Measurements from ENCODE around the gene TSPAN11.

Gene TSPAN11

GRCh38 chr12:30991466-30991865 lies 64.9 kb downstream of the TSPAN11 start:
- no peak overlapping the region for H3K4me3 ChIP-seq (ENCODE audit: extremely low read depth, insufficient read depth, low read length, poor library complexity, severe bottlenecking)
- WGBS, 2 experiments (ENCODE audit: insufficient coverage in 2 of 2): 91 to 92% methylated on average over 4 of the region's 4 CpGs
- no peak overlapping the region for H3K27ac ChIP-seq (ENCODE audit: low read depth, low read length, severe bottlenecking)

GRCh38 chr12:30992381-30992780 lies 65.8 kb downstream of the TSPAN11 start:
- 92 to 94% methylated on average over 4 of the region's 4 CpGs for WGBS, 2 experiments (ENCODE audit: insufficient coverage in 2 of 2)
- no peak overlapping the region for H3K27ac ChIP-seq (ENCODE audit: low read depth, low read length, severe bottlenecking)

More at GRCh38 chr12:30991466-30991865, 64.9 kb downstream of the TSPAN11 start:
- Histone ChIP-seq H3K36me3 (ENCODE audit: control insufficient read depth, insufficient read depth, low read length) (no peaks in the 10 kb centered on the region), H3K9me3 (ENCODE audit: control insufficient read depth, low read length) (no peaks in the 10 kb centered on the region), H3K4me1 (ENCODE audit: control insufficient read depth, insufficient read depth, low read length, poor library complexity, severe bottlenecking) (no peaks in the 10 kb centered on the region)

GRCh38 chr12:30993766-30994165 lies 67.2 kb downstream of the TSPAN11 start:
- H3K36me3 ChIP-seq (ENCODE audit: control insufficient read depth, insufficient read depth, low read length): no peaks in the 10 kb centered on the region
- no peak overlapping the region for H3K27ac ChIP-seq (ENCODE audit: low read depth, low read length, severe bottlenecking)
- no peaks in the 10 kb centered on the region for H3K9me3 ChIP-seq (ENCODE audit: control insufficient read depth, low read length)
- 90 to 98% methylated on average over 4 of the region's 4 CpGs for WGBS, 2 experiments (ENCODE audit: insufficient coverage in 2 of 2)
- no peaks in the 10 kb centered on the region for H3K4me1 ChIP-seq (ENCODE audit: control insufficient read depth, insufficient read depth, low read length, poor library complexity, severe bottlenecking)
- H3K4me3 ChIP-seq (ENCODE audit: extremely low read depth, insufficient read depth, low read length, poor library complexity, severe bottlenecking): no peak overlapping the region

More at GRCh38 chr12:30992381-30992780, 65.8 kb downstream of the TSPAN11 start:
- Histone ChIP-seq H3K4me1 (ENCODE audit: control insufficient read depth, insufficient read depth, low read length, poor library complexity, severe bottlenecking) (no peaks in the 10 kb centered on the region), H3K9me3 (ENCODE audit: control insufficient read depth, low read length) (no peaks in the 10 kb centered on the region), H3K36me3 (ENCODE audit: control insufficient read depth, insufficient read depth, low read length) (no peaks in the 10 kb centered on the region), H3K4me3 (ENCODE audit: extremely low read depth, insufficient read depth, low read length, poor library complexity, severe bottlenecking) (no peak overlapping the region)

- WGBS, 2 experiments (ENCODE audit: insufficient coverage in 2 of 2): 77 to 86% methylated on average over 9 to 12 of the region's 13 CpGs
- Histone ChIP-seq H3K9me3 (ENCODE audit: control insufficient read depth, low read length) (no peaks in the 10 kb centered on the region), H3K27ac (ENCODE audit: low read depth, low read length, severe bottlenecking) (no peak overlapping the region), H3K36me3 (ENCODE audit: control insufficient read depth, insufficient read depth, low read length) (no peaks in the 10 kb centered on the region), H3K4me3 (ENCODE audit: extremely low read depth, insufficient read depth, low read length, poor library complexity, severe bottlenecking) (no peak overlapping the region), H3K4me1 (ENCODE audit: control insufficient read depth, insufficient read depth, low read length, poor library complexity, severe bottlenecking) (no peaks in the 10 kb centered on the region)
Measured at GRCh38 chr12:30994274-30994673, 67.7 kb downstream of the TSPAN11 start.

GRCh38 chr12:30996255-30996654 lies 69.7 kb downstream of the TSPAN11 start:
- no peaks in the 10 kb centered on the region for H3K4me1 ChIP-seq (ENCODE audit: control insufficient read depth, insufficient read depth, low read length, poor library complexity, severe bottlenecking)
- no peak overlapping the region for H3K4me3 ChIP-seq (ENCODE audit: extremely low read depth, insufficient read depth, low read length, poor library complexity, severe bottlenecking)
- H3K36me3 ChIP-seq (ENCODE audit: control insufficient read depth, insufficient read depth, low read length): no peaks in the 10 kb centered on the region
- no peak overlapping the region for H3K27ac ChIP-seq (ENCODE audit: low read depth, low read length, severe bottlenecking)
- no peaks in the 10 kb centered on the region for H3K9me3 ChIP-seq (ENCODE audit: control insufficient read depth, low read length)
- 83 to 90% methylated on average over 1 to 2 of the region's 2 CpGs for WGBS, 2 experiments (ENCODE audit: insufficient coverage in 2 of 2)

GRCh38 chr12:30996752-30997151 lies 70.2 kb downstream of the TSPAN11 start:
- WGBS, 2 experiments (ENCODE audit: insufficient coverage in 2 of 2): 100% methylated on average over 1 of the region's 3 CpGs; no CpG with 5 or more reads in 1 of the 2 experiments

GRCh38 chr12:30997685-30998440 lies 71.3 kb downstream of the TSPAN11 start:
- H3K4me1 ChIP-seq (ENCODE audit: control insufficient read depth, insufficient read depth, low read length, poor library complexity, severe bottlenecking): no peaks in the 10 kb centered on the region
- no peaks in the 10 kb centered on the region for H3K9me3 ChIP-seq (ENCODE audit: control insufficient read depth, low read length)
- WGBS, 2 experiments (ENCODE audit: insufficient coverage in 2 of 2): 96% methylated on average over 5 of the region's 7 CpGs

More at GRCh38 chr12:30996752-30997151, 70.2 kb downstream of the TSPAN11 start:
- Histone ChIP-seq H3K4me1 (ENCODE audit: control insufficient read depth, insufficient read depth, low read length, poor library complexity, severe bottlenecking) (no peaks in the 10 kb centered on the region), H3K27ac (ENCODE audit: low read depth, low read length, severe bottlenecking) (no peak overlapping the region), H3K4me3 (ENCODE audit: extremely low read depth, insufficient read depth, low read length, poor library complexity, severe bottlenecking) (no peak overlapping the region), H3K36me3 (ENCODE audit: control insufficient read depth, insufficient read depth, low read length) (no peaks in the 10 kb centered on the region), H3K9me3 (ENCODE audit: control insufficient read depth, low read length) (no peaks in the 10 kb centered on the region)

GRCh38 chr12:30999011-30999410 lies 72.5 kb downstream of the TSPAN11 start:
- Histone ChIP-seq H3K27ac (ENCODE audit: low read depth, low read length, severe bottlenecking) (no peak overlapping the region), H3K9me3 (ENCODE audit: control insufficient read depth, low read length) (no peaks in the 10 kb centered on the region), H3K4me3 (ENCODE audit: extremely low read depth, insufficient read depth, low read length, poor library complexity, severe bottlenecking) (no peak overlapping the region), H3K36me3 (ENCODE audit: control insufficient read depth, insufficient read depth, low read length) (no peaks in the 10 kb centered on the region), H3K4me1 (ENCODE audit: control insufficient read depth, insufficient read depth, low read length, poor library complexity, severe bottlenecking) (no peaks in the 10 kb centered on the region)
- WGBS, 2 experiments (ENCODE audit: insufficient coverage in 2 of 2): 86 to 96% methylated on average over 5 to 6 of the region's 6 CpGs

More at GRCh38 chr12:30997685-30998440, 71.3 kb downstream of the TSPAN11 start:
- Histone ChIP-seq H3K36me3 (ENCODE audit: control insufficient read depth, insufficient read depth, low read length) (no peaks in the 10 kb centered on the region), H3K27ac (ENCODE audit: low read depth, low read length, severe bottlenecking) (no peak overlapping the region), H3K4me3 (ENCODE audit: extremely low read depth, insufficient read depth, low read length, poor library complexity, severe bottlenecking) (no peak overlapping the region)

- Histone ChIP-seq H3K36me3 (ENCODE audit: control insufficient read depth, insufficient read depth, low read length) (no peaks in the 10 kb centered on the region), H3K9me3 (ENCODE audit: control insufficient read depth, low read length) (no peaks in the 10 kb centered on the region), H3K27ac (ENCODE audit: low read depth, low read length, severe bottlenecking) (no peak overlapping the region), H3K4me1 (ENCODE audit: control insufficient read depth, insufficient read depth, low read length, poor library complexity, severe bottlenecking) (no peaks in the 10 kb centered on the region), H3K4me3 (ENCODE audit: extremely low read depth, insufficient read depth, low read length, poor library complexity, severe bottlenecking) (no peak overlapping the region)
- WGBS, 2 experiments (ENCODE audit: insufficient coverage in 2 of 2): 95 to 100% methylated on average over 1 to 3 of the region's 4 CpGs
Measured at GRCh38 chr12:30999723-31000122, 73.2 kb downstream of the TSPAN11 start.

GRCh38 chr12:31000751-31001150 lies 74.2 kb downstream of the TSPAN11 start:
- WGBS, 2 experiments (ENCODE audit: insufficient coverage in 2 of 2): 83 to 93% methylated on average over 1 to 3 of the region's 3 CpGs
- H3K27ac ChIP-seq (ENCODE audit: low read depth, low read length, severe bottlenecking): no peak overlapping the region
- peaks cover 7% of the 10 kb centered on the region for H3K4me1 ChIP-seq (ENCODE audit: control insufficient read depth, insufficient read depth, low read length, poor library complexity, severe bottlenecking)
- no peak overlapping the region for H3K4me3 ChIP-seq (ENCODE audit: extremely low read depth, insufficient read depth, low read length, poor library complexity, severe bottlenecking)
- no peaks in the 10 kb centered on the region for H3K36me3 ChIP-seq (ENCODE audit: control insufficient read depth, insufficient read depth, low read length)
- H3K9me3 ChIP-seq (ENCODE audit: control insufficient read depth, low read length): no peaks in the 10 kb centered on the region
